Activated gamma-delta T cell treated with Interleukin-2 at 50 U/mL for 16 hours (primary cell): ENCODE data around the gene DLX6.

Source experiments
- DNase-seq: peaks from one replicate; pipeline ENCODE4 v3.0.0-alpha.2; 2020

Gene DLX6

DNA sequence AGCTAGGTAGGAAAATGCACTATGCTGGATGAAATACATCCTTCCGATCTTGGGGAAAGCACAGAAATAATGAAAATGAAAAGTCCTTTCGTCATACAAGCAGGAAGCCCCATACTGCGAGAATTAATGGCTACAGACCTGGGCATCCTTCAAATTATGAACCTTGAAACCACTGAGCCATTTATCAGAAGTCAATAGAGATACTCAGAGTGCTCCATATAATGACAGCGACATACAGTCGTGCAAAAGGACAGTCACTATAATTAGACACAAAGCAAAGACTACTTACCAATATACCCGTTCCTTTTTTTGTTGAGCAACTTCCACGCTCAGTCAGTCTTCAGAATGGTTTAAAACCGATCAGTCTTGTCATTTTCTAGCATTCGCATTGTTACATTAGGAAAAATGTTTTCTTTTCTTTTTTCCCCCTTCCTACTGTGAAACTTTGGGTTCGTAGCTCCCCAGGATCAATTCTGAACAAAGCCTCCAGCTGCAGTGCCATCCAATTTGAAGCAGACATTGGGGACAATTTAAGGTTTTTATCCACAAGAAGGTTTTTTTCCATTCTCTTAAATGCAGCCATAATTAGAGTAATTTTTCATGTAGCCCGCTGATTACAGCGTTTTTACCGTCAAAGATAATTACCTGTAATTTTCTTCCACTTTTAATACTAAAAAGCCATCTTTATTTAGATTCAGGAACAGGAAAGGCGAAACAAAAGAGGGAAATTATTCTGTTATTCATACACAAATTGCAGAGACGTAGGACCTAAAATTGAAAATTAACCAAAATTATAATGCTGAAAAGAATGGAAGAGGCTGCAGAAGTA, 6.4 kb downstream of the DLX6 start:
- no peak for DNase-seq

DNA sequence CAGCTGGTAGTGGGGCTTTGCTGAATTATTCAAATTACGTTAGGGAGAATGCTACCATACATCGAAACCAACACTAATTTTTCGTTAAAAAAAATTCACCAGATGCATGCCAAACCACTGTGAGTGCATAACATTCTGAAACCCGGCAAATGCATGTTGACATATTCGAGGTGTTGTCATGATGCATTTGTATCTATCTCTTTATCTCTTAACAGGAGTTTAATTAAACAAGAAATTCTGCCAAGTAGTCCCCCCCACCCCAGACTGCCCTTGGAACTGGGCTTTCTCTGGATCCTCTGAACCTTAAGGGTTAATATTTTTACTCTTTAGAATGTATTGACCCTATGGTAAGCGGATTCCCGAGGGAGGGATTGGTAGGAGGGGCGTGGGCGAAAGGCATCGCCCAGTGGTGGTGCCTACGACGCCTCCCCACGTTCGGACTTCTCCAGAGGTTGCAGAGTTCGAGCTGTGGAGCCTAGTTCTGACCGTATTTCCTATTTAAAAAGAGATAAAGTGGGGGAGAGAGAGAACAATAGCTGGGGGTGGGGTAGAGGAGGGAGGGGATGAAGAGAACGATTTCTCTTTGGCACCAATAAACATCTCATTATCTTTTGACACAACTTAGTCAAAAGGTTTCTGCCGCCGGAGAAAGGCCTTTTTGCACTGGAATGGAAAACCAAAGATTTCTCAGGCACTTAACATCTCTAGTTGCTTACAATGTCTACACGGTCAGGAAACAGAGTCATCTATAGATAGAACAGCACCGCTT, 7.2 kb downstream of the DLX6 start:
- DNase-seq: no peak

DNA sequence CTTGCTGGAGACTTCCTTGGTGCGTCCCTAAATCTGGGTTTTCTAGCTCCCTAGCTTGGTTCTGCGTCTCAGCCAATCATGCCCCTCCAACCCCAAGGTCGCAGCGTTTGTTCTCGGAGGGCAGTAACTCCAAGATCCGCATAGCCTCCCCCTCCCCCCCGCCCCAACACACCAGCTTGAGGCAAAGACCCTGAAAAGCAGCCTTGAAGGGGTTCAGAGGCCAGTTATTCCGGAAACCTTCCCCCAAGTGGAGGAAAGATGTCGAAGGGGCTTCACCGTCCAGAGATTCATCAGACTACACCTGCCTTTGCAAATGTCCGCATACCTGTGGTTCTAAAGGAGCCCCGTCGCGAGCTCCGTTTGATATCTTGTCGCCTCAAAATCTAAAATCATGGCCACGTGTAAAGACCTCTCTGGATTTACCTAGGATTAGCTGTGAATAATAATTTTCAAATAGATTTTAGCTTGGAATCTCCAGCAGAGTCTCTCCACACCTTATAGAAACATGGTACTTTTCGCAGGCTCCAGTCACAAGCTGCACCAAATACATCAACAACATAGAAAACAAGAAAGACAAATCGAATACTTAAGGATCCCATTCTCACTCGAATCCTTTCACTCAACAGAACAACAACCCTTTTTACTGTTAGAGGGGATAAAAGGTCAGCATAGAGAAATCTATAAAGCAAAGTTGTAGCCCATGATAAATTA, 7.9 kb downstream of the DLX6 start:
- no peak for DNase-seq

DNA sequence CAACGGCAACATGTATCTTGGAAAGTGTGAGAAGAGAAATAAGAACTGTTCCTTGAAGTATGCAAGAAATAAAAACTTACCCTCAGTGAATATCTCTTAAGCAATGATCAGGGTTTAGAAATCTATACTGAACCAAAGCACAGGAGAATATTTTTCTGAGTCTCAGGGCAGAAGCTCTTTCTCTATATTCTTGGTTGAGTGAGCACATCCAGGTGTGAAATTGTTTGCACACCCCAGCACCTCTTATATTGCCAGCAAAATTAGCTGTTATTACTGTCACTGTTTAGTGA, 8.4 kb downstream of the DLX6 start:
- no peak for DNase-seq

DNA sequence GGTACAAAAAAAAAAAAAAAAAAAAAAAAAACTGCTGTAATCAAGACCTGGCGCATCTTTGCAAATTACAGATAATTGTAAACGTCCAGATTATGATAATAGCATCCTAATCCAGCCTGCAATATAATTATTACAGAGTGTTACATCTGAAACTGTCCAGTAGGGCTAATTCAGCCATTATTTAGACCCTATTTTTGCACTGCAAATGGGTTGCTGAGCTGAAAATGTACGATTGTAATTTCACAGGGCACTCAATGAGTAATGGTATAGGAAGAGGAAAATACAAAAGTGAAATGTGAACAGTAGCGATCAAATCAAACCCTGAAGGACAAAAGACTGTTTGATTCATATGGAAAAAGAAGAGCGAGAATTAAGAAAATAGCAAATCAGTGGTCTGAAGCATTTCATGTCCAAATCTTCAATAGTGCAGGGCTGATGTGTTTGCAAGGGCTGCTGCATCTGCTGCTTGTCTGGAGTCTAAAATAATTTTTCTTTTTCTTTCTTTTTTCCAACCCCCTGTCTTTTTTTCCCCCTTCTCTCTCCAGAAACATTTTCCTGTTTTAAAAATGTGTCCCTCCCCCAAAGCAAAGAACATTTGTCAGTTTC, 8.9 kb downstream of the DLX6 start:
- no peak for DNase-seq

DNA sequence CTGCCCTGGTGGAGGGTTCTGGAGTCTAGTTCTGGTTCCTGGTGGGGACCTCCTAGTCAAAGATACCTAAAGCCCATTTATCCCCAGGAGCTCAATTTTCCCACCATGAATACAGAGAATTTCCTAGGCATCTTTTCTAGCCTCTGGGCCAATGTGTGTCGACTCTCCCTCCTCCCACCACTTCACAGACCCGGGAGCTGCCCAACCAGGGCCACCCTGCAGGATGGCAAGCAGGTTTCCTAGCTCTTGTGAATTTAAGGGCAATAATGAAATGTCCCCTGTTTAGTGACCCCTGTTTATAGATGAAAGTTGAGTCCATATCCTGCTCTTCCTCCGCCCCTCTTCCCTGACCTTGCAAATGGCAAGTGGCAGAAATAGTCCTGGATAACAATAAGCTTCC, 9.9 kb downstream of the DLX6 start:
- no peak for DNase-seq

DNA sequence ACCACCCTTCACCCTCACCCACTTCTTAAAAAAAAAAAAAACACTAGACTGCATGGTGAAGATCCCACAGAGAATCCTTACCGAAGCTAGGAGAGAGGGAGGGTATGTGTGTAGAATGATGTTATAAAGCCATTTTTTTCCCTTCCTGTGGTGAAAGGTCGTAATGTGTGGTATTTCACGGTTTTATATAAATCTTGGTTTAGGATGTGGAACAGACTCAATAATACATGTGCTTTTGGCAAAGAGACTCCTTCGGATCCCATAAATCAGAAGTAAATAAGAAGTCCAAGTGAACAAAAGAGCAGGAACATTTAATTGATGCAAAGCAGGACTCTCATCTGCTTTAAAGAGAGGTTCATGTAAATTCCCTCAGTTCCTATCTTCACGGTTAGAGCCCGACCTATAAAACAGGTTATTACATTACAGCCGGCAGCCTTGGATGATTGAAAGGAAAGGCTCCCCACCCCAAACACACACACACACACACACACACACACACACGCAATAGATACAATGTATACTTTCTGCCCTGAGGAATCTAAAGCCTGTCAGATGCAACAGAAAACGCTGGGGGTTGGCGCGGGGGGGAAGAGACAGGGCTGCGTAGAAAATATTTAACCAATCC, 10.5 kb downstream of the DLX6 start:
- no peak for DNase-seq

DNA sequence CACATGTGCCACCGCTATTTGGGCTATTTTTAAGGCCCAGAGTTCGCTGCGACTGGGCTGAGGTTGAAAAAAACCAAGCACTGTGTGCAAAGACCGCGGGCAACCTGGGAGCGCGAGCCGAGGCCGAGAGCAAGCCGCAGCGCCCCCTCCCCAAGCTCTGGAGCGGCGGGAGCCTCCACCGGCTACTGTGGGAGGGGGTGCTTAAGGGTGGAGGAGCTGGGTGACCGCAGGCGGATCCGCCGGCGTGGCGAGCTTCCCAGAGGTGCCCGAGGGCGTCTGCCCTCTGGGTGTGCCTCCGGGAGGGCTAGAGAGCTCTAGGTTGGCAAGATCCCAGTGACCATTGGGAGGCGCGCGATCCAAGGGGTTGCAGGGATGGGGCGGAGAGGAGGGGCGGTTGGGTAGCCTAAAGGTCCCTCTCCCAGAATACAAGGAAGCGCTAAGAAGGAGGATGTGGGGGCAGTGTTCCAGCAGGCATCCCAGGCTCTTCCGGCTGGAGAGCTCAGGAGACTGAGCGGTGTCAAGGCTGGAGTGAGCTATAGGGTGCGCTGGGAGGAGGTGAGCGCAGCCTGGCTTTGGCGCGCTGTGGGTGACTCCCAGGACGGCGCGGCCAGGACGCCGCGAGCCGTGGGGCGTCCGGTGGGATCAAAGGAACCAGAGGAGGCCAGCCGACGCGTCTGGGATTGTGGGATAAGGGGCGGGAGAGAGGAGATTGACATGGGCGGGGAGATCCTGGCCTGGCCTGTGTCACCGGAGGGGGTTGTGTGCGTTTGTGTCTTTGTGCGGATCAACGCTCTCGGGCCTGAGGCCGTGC, 11.2 kb downstream of the DLX6 start:
- DNase-seq: no peak

DNA sequence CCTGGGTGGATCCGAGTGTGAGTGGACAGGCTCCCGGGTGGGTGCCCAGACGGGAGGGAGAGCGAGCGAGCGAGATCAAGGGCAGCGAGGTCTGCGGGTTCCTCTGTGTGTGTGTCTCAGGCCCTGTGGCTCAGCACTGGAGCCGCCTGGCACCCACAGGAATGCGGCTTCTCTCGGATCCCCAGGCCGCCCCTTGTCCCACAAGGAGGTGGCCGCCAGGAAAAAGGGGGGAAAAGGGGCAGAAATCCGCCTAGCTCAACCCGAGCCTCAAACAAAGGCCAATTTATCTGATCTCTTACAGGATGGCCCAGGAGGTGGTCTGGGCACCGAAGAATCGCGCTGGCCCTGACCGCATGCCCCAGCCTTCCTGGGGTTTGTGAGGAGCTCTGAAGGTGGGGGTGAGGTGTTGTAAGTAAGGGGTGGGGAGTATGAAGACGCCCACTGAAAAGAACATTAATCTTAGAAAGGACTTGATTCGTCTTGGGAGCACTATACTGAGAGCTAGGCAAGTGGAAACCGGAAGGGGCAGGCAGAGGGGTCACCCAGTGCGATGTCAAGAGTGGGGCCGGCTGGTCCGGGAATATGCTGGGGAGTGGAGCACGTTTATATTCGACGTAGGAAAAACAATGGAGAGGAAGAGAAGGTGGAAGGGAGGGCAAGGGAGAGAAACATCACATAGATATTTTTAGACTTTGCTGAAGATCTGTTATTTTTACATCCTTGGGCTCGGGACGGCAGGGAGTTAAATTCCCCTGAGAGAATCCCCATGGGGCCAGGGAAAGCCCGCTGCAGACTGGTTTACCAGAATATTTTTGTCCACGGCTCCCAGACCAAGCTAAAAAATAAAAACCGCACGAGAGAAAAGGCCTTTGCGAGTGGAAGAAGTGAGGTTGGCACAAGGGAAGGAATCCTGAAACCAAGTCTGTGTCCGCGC, 12.1 kb downstream of the DLX6 start:
- DNase-seq: no peak

DNA sequence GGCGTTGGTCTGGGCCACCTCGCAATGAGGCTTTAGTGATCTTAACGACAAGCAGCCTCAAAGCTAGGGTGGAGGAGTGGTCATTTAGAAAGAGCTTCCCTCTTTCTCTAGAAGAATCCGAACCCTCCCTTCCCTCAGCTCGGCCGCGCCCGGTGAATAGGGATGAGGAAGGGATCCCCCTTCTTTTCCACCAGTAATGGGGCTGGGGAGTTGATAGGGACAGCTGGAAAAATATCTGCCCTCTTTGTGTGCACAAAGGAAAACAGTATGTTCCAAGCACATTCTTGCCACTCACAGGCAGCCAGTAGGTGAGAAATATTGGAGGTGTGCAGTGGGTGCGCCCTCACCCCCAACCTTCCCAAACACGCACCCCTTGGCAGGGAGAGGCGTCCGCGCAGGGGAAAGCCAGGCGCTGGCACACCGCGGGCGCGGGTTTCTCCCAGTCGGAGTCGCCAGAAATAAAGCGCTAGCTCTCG, 12.8 kb downstream of the DLX6 start:
- no peak for DNase-seq

DNA sequence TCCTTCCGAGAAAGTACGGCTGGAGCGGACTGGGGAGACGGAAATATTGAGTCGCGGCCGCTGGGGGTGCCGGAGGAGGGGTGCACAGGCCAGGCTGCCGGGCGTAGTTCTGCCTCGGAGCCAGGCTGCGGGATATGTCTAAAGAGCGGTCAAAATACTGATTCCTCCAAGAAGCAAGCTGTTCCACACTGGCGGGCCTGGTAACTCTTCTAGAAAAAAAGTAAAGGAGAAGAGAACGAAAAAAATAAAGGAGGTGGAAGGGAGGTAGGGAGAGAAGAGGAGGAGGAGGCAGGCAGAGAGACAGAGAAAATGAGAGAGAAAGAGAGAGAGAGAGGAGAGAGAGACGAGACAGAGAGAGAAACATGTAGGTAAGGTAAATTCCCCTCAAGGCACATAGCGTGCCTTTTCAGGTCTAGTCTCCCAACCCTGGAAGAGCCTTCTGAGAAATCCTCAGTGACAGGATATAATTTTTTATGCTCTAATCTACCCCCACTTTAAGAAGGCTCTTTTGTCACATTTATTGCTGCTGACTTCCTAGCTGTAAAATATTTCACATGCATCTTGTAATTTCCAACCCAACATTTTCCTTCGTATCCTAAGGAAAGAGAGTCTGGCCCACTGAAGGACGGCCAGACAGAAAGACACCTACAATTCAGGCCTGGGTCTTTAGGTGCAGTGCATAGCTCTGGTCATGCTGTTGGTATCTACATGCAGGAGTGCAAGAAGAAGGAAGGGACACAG, 13.6 kb downstream of the DLX6 start:
- no peak for DNase-seq

DNA sequence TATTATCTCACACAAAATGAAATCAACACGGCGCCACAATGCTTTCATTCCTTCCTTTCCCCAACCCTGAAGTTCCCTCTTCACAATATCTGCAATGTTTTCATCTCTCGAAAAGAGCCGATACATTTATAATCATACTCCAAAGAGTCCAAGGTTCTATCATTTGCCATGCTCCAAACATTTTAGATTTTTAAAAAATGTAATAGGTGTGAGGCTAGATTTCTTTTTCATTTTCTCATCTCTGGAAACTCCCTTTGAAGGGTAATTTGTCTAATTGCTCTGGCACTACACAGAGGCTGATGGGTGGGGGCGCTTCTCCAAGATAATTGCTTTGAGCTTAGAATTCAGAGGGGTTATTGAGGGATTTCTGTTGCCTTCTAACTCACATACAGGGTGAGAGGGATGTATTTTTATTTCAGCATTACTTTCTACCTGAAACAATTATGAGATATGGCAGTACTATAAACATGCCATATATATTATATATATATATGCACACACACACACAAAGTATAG, 14.4 kb downstream of the DLX6 start:
- no peak for DNase-seq

DNA sequence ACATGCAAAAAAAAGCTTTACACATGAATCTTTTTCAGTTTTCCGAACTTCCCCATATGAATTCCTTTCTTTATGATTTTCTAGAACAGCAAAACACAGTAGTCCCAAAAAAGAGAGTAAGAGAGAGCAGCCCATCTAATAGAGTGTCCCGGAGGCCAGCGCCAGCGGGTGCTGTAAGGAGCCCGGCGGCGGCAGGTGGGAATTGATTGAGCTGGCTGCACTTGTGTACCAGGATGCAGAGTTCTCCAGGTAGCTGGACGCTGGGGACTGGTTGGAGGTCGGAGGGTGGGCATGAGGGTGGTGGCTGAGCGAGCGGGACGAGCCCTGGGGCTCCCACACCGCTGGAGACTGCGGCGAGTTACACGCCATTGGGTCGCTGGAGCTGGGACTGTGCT, 15.2 kb downstream of the DLX6 start:
- DNase-seq: no peak

DNA sequence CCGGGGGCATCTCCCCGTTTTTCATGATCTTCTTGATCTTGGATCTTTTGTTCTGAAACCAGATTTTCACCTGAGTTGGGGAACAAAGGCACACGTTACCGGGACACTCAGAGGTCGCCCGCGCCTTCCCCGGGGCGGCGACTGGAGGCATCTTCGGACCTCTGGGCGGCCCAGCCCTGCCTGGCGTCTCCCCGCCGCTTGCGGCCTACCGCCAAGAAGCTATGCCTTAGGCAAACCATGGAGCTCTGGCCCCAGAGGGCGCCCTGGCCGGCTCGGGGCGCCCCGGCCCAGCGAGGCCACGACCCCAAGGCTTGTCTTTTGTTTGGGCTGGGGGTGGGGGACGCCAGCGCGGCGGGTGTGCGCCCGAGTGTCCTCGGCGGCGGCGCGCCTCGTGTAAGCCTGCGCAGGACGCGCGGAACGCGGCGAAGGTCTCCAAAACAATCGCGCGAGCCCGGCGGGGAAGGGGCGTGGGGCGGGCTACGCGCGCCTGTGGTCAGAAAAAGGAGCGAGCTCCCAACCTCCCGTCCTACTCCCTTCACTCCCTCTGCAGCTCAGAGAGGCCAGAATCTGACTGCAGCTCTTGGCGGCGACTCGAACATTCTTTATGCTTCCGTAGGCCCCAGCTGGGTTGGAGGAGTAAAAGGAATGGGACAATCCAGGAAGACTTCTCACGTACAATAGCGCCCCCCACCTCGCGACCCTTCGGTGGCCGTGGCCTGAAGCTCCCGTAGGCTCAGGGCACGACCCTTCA, 15.8 kb downstream of the DLX6 start:
- DNase-seq: no peak

DNA sequence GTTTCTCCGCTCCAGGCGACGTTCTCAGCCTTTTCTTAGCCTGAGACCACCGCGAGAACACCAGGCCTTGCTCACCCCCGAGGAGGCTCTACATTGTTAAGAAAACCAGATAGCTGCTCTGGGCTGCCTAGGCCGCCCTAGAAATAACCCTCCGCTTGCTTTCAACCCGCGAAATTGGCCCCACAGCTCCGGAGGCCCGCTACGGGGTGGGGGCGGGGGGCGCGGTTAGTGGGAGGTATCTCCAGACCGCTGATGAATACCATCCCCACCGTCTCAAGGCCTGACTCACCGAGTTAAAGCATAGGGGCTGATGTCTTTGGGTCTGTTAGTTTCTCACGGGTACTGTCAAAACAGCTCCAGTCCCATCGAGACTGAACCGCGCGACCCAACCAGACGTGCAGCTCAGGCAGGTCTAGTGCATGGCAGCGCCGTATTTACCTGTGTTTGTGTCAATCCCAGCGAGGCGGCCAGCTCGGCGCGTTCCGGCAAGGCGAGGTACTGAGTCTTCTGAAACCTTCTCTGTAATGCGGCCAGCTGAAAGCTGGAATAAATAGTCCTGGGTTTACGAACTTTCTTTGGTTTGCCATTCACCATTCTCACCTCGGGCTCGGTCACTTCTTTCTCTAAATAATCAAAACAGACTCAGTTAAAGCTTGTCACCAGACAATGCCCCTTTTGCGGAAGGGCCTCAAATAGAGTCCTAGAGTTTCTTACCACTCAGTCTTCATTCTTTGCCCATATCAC, 16.6 kb downstream of the DLX6 start:
- no peak for DNase-seq

DNA sequence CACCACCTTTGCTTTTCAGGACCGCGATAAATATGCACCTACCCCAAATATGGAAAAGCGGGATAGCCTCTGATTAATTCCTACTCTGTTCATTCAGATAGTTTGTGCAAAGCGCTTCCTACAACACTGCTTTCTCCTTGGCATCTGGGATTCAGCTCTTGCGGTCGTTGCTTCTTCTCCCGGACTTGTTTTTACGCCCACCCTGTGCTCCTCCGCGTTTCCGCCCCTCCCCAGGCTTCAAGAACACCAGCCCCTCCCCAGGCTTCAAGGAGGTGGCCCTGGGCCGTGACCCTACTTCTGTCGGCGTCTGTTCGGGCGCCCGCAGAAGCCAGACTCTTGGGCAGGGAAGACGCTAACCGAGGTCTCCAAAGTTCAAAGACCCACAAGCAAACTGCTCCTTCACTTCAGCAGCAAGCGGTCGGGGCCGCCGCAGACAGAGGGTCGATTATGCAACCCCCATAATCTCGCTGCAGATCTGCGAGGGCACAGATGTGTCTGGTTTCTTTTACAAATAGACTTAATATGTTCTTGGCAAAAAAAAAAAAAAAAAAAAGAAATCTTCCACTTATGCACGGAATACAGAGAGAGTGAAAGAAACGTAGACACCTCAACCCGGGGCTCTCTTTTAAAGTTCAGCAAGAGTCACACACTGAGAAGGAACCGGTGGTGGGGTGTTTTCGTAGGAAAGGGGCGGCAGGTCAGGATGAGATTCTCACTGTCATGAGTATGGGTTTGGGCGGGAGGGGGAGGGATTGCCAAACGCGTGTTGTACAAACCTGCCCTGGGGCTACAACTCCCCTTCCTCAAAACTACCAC, 17.3 kb downstream of the DLX6 start:
- no peak for DNase-seq
